IPS-15b (cell line): ENCODE results near the gene AGBL4.

Source experiments
- H3K27me3 ChIP-seq: one replicate; pipeline ENCODE4 v1.6.1; 2013; ENCODE audit warnings: low read length; ENCODE audit not compliant: control insufficient read depth, insufficient read depth
- H3K36me3 ChIP-seq: one replicate; pipeline ENCODE4 v1.6.1; 2013; ENCODE audit warnings: low read length; ENCODE audit not compliant: control insufficient read depth, insufficient read depth
- H3K4me1 ChIP-seq: one replicate; pipeline ENCODE4 v1.6.1; 2013; ENCODE audit warnings: mild to moderate bottlenecking, low read length; ENCODE audit not compliant: control insufficient read depth, insufficient read depth
- H3K4me3 ChIP-seq: one replicate; pipeline ENCODE4 v1.5.1; 2013; ENCODE audit warnings: low read depth, low read length
- H3K9ac ChIP-seq: one replicate; pipeline ENCODE4 v1.6.1; 2013; ENCODE audit warnings: low read depth, mild to moderate bottlenecking, low read length
- H3K9me3 ChIP-seq: one replicate; pipeline ENCODE4 v1.6.1; 2013; ENCODE audit warnings: mild to moderate bottlenecking, low read length; ENCODE audit not compliant: control insufficient read depth, insufficient read depth

AGBL4 gene

DNA sequence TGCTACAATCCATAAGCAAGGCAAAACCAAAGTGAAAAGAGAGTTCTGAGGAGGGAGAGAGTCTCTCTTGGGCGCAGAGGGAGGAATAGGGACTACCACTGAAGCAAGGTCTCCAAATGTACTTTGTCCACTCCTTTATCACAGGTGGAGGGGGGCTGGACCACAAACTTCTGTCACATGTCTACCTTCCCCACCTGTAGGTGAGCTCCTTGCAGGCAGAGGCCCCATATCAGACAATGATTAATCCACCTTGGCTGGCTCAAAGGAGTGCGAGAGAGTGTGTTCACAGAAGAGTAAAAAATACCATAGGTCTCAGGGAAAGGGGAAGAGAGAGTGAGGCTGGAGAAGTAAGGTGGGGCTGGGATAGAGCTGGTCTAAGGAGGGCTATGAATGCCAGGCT lies 1251.5 kb downstream of the AGBL4 start:
- Histone ChIP-seq H3K9me3 (no peaks in the 10 kb centered on the region), H3K4me1 (no peaks in the 10 kb centered on the region), H3K36me3 (no peaks in the 10 kb centered on the region), H3K27me3 (peaks cover 4% of the 10 kb centered on the region), H3K9ac (no peak overlapping the region), H3K4me3 (no peak overlapping the region)

GRCh38 chr1:48771561-48771960 lies 1252.2 kb downstream of the AGBL4 start:
- Histone ChIP-seq H3K27me3 (peaks cover 4% of the 10 kb centered on the region), H3K9ac (no peak overlapping the region), H3K4me1 (no peaks in the 10 kb centered on the region), H3K36me3 (no peaks in the 10 kb centered on the region), H3K4me3 (no peak overlapping the region), H3K9me3 (no peaks in the 10 kb centered on the region)

DNA sequence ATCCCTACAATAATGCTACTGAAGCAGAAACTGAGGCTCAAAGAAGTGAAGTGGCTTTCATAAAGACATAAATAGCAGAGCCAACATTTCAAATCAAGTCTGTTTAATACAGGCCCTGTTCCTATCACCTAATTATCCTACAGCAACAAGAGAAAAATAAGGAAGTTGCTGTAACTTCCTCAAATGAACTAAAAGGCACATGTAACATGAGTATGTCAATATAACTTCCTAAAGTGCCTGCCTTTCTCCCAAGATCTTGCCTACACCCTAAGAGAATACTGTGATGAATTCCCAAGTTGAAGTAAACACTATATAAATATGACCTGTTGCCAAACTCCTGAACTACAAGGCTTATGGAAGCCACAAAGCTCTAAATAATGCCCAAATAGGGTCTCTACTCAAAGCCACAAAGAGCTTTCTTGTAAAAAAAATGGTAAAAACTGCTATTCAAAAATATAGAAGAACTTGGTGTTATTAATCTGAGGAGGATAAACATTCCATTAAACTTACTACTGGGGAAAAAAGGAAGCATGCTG lies 1255.7 kb downstream of the AGBL4 start:
- Histone ChIP-seq H3K4me1 (no peaks in the 10 kb centered on the region), H3K9ac (no peak overlapping the region)

DNA sequence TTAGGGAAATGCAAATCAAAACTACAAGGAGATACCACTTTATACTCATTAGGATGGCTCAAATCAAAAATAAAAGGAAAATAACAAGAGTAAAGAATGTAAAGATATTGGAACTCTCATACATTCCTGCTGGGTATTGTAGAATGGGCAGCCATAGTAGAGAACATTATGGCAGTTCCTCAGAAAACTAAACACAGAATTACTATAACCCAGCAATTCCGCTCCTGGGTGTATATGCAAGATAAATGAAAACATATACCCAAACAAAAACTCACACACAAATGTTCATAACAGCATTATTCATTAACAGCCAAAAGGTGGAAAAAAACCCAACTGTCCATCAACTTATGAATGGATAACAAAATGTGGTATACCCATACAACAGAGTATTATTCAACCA lies 1258.4 kb downstream of the AGBL4 start:
- H3K9me3 ChIP-seq = no peaks in the 10 kb centered on the region
- no peaks in the 10 kb centered on the region for H3K4me1 ChIP-seq
- no peak overlapping the region for H3K9ac ChIP-seq
- H3K27me3 ChIP-seq = no peaks in the 10 kb centered on the region
- no peaks in the 10 kb centered on the region for H3K36me3 ChIP-seq
- H3K4me3 ChIP-seq = no peak overlapping the region

More for the DNA sequence above, 1255.7 kb downstream of the AGBL4 start:
- Histone ChIP-seq H3K27me3 (no peaks in the 10 kb centered on the region), H3K4me3 (no peak overlapping the region), H3K36me3 (no peaks in the 10 kb centered on the region), H3K9me3 (no peaks in the 10 kb centered on the region)

DNA sequence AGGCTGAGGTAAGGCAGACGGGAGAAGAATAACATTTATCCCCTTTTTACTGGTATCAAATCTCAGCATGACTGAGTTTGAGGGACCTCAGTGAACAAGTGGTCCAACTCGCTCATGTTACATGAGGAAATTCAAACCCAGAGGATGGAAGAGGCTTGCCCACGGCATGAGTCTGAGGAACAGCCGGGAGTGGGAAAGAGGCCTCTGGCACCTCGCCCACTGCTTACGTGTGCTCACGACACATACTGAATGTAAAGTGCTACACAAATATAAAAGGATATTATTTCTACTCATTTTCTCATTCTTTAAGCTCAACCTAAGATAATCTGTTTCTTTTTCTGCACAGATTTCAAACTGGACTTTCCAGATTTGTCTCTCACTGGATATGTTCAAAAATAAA lies 1261.8 kb downstream of the AGBL4 start:
- no peaks in the 10 kb centered on the region for H3K4me1 ChIP-seq
- H3K27me3 ChIP-seq = no peaks in the 10 kb centered on the region
- H3K4me3 ChIP-seq = no peak overlapping the region
- no peak overlapping the region for H3K9ac ChIP-seq
- H3K36me3 ChIP-seq = peaks cover 7% of the 10 kb centered on the region
- H3K9me3 ChIP-seq = no peaks in the 10 kb centered on the region

DNA sequence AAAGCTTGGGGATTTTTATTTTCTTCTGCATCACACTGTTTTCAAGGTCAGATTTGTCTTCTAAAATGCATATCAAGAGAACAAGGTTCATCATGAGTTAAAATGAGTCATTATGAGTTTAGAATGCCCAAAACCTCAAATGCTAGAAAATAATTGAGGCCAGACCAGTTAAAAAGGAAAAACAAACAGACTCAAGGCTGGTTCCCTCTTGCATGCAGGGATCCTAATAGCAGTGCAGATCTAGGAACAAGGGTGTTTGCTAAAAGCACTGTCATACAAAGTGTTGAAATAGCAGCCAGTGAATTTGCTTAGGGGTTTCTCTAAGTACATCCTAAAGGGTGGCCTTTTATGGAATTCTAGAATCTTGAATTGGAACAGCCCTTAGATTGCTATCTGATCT lies 1262.3 kb downstream of the AGBL4 start:
- Histone ChIP-seq H3K9ac (no peak overlapping the region), H3K4me3 (no peak overlapping the region), H3K9me3 (no peaks in the 10 kb centered on the region), H3K36me3 (peaks cover 7% of the 10 kb centered on the region), H3K4me1 (no peaks in the 10 kb centered on the region), H3K27me3 (no peaks in the 10 kb centered on the region)

GRCh38 chr1:48760857-48761256 lies 1262.9 kb downstream of the AGBL4 start:
- no peak overlapping the region for H3K9ac ChIP-seq
- H3K36me3 ChIP-seq = peaks cover 7% of the 10 kb centered on the region
- no peaks in the 10 kb centered on the region for H3K9me3 ChIP-seq
- no peak overlapping the region for H3K4me3 ChIP-seq
- H3K27me3 ChIP-seq = no peaks in the 10 kb centered on the region
- no peaks in the 10 kb centered on the region for H3K4me1 ChIP-seq

- no peaks in the 10 kb centered on the region for H3K4me1 ChIP-seq
- H3K4me3 ChIP-seq = no peak overlapping the region
- peaks cover 7% of the 10 kb centered on the region for H3K36me3 ChIP-seq
- no peaks in the 10 kb centered on the region for H3K27me3 ChIP-seq
- H3K9ac ChIP-seq = no peak overlapping the region
- no peaks in the 10 kb centered on the region for H3K9me3 ChIP-seq
Measured at GRCh38 chr1:48758976-48759375, 1264.8 kb downstream of the AGBL4 start.

GRCh38 chr1:48757363-48757762 lies 1266.4 kb downstream of the AGBL4 start:
- Histone ChIP-seq H3K27me3 (no peaks in the 10 kb centered on the region), H3K4me3 (no peak overlapping the region), H3K9me3 (no peaks in the 10 kb centered on the region), H3K9ac (no peak overlapping the region), H3K36me3 (peaks cover 7% of the 10 kb centered on the region), H3K4me1 (no peaks in the 10 kb centered on the region)

GRCh38 chr1:48756683-48757316 lies 1267.0 kb downstream of the AGBL4 start:
- Histone ChIP-seq H3K27me3 (no peaks in the 10 kb centered on the region), H3K36me3 (peaks cover 7% of the 10 kb centered on the region), H3K9me3 (no peaks in the 10 kb centered on the region), H3K4me1 (no peaks in the 10 kb centered on the region), H3K4me3 (no peak overlapping the region), H3K9ac (no peak overlapping the region)

GRCh38 chr1:48753293-48753692 lies 1270.5 kb downstream of the AGBL4 start:
- Histone ChIP-seq H3K4me3 (no peak overlapping the region), H3K9me3 (no peaks in the 10 kb centered on the region), H3K36me3 (peaks cover under 1% of the 10 kb centered on the region), H3K4me1 (no peaks in the 10 kb centered on the region), H3K9ac (no peak overlapping the region), H3K27me3 (no peaks in the 10 kb centered on the region)

DNA sequence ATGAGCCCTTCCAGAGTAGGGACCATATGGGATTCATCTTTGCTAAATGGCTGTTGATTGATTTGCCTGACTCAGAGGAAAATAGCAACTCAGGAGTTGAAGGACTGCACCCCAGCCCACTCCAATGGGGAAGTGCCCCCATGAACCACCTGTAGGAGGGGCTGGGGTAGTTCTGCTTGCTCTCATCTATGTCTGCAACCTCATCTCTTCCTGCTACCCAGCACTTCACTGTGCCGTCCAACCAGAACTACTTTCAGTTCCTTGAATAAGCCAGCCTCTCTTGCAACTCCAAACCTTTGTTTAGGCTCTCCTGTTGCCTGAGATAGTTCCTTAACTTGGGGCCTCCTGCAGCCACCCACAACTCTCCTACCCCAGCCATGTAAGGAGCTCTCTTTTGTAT lies 1273.6 kb downstream of the AGBL4 start:
- Histone ChIP-seq H3K4me3 (no peak overlapping the region), H3K4me1 (no peaks in the 10 kb centered on the region), H3K9ac (no peak overlapping the region), H3K9me3 (no peaks in the 10 kb centered on the region), H3K27me3 (no peaks in the 10 kb centered on the region), H3K36me3 (no peaks in the 10 kb centered on the region)
